Fibroblast of the aortic adventitia (primary cell): ENCODE results near the gene OR2T10. TPM values are rescaled to one million over a fixed set of nuclear protein-coding genes. Genes with fewer than 3 reads are reported as not detected.
"Not testable (repeated sequence)": the region's sequence is repeated elsewhere in the genome, so short reads cannot be mapped to it uniquely, and the experiment has no call there.

Source experiments
- DNase-seq: peaks from one replicate; pipeline ENCODE4 v3.0.0-alpha.2; 2010; ENCODE audit warnings: low read depth
- H3K4me3 ChIP-seq: 2 replicates; pipeline ENCODE4 v1.5.1; 2011; ENCODE audit warnings: low read depth, mild to moderate bottlenecking, control low read depth, low read length, moderate library complexity
- total RNA-seq: library from RNA; depleted of rRNA; stranded (reverse); fragments of >200 nt; gene quantifications from 2 replicates; pipeline ENCODE4 v1.2.3, GENCODE V29; 2012; ENCODE audit warnings: low replicate concordance
- TF ChIP-seq, protein P1 (sequence below): IDR thresholded peaks from 2 replicates; pipeline ENCODE4 v1.5.1; 2011; ENCODE audit warnings: mild to moderate bottlenecking, low read length, control low read depth, inconsistent platforms; ENCODE audit not compliant: insufficient read depth

OR2T10 gene
- total RNA-seq, 1 donor, result not detected

DNA sequence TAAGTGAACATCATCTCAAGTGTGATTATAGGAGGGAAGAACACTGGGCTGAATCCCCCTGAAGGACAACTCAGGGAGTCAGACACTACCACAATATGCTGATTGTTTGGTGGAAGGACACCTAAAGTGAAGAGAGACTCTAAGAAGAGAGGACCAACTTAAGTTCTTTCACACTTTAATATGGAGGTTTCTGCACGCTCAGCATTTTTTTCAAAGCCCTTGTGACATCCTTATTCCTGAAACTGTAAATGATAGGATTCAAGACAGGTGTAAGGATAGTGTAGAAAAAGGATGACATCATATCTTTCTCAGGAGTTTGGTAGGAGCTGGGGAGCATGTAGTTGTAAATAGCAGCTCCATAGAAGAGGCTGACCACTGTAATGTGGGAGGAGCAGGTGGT is 4.8 kb downstream of the OR2T10 start:
- TF ChIP-seq, protein P1, sequence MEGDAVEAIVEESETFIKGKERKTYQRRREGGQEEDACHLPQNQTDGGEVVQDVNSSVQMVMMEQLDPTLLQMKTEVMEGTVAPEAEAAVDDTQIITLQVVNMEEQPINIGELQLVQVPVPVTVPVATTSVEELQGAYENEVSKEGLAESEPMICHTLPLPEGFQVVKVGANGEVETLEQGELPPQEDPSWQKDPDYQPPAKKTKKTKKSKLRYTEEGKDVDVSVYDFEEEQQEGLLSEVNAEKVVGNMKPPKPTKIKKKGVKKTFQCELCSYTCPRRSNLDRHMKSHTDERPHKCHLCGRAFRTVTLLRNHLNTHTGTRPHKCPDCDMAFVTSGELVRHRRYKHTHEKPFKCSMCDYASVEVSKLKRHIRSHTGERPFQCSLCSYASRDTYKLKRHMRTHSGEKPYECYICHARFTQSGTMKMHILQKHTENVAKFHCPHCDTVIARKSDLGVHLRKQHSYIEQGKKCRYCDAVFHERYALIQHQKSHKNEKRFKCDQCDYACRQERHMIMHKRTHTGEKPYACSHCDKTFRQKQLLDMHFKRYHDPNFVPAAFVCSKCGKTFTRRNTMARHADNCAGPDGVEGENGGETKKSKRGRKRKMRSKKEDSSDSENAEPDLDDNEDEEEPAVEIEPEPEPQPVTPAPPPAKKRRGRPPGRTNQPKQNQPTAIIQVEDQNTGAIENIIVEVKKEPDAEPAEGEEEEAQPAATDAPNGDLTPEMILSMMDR, result no peak
- DNase-seq, result no peak

GRCh38 chr1:248590055-248590454 is 7.4 kb downstream of the OR2T10 start:
- TF ChIP-seq, protein P1, result no peak
- H3K4me3 ChIP-seq, result no peak overlapping the region
- no peak for DNase-seq

More for the DNA sequence above, 4.8 kb downstream of the OR2T10 start:
- H3K4me3 ChIP-seq, result no peak overlapping the region

DNA sequence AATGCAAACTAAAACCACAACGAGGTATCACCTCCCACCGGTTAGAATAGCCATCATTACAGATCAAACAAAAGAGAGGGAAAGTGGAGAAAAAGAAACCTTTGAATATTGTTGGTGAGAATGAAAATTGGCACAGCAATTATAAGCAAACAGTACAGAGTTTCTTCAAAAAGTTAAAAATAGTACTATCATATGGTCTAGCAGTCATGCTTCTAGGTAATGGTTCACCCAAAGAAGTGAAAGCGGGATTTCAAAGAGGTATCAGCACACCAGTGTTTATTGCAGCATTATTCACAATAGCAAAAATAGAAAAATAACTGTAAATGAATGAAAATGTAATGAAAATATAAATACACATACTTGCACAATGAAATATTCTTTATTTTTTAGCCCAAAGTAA is 8.2 kb downstream of the OR2T10 start:
- DNase-seq, result no peak
- no peak overlapping the region for H3K4me3 ChIP-seq
- TF ChIP-seq, protein P1, result no peak

GRCh38 chr1:248585266-248585665 is 12.2 kb downstream of the OR2T10 start:
- no peak overlapping the region for H3K4me3 ChIP-seq
- DNase-seq, result no peak
- TF ChIP-seq, protein P1, result no peak

DNA sequence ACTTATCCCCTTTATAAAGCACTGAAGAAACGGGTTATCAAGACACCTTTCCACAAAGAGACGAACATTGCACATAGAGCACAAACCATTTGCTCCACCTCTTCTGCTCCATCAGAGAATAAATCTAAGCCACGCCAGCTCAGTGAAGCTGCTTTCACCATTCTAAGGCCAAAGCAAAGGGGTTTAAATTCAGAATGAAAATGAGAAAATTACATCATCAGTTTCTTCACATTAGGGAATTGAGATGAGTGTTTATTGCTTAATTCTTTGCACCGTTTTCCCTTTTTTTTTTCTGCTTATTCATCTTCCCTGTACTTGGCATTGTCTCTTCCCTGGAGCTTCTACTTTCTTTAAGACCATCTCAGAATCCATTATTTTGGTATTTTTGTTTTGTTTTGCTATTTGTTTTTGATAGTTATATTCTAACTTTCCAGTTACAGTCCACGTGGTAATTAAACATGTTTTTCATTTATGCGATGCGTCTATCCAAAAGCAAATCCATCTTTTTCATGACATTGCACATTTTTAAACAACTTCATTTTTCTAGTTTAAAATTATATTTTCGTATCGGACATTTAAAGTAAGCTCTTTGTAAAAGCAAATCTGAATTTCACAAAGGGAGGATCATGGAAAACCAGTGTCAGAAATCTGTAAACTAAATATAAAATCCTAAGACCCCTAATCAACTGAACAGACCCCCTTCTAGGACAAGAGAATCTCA is 21.1 kb downstream of the OR2T10 start:
- TF ChIP-seq, protein P1, result no peak
- no peak overlapping the region for H3K4me3 ChIP-seq
- DNase-seq, result no peak

DNA sequence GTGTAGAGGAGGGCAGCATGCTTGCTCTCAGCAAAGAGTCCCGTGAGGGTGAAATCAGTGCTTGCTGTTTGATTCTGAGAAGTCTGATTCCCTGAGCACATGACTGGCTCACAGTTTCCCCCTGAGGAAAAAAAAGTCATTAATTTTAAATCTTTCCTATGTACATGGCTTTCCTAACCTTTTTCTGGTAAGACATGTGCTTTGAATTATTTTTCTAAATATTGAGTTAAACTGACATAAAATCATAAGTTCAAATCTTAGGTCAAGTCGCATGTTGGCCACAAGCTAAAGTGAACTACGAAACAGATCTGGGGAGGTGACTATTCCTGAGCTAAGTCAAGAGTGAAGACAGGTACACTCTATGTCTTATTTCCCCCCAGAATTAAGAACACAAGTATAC is 22.8 kb downstream of the OR2T10 start, which contains the start of gene OR2T34:
Gene OR2T34, minus strand, starts transcription at position 101 of the 400 bp plus-strand sequence. Its CDS starts 0 bp downstream, at position 101.
- H3K4me3 ChIP-seq, DNase-seq: not testable (repeated sequence)

DNA sequence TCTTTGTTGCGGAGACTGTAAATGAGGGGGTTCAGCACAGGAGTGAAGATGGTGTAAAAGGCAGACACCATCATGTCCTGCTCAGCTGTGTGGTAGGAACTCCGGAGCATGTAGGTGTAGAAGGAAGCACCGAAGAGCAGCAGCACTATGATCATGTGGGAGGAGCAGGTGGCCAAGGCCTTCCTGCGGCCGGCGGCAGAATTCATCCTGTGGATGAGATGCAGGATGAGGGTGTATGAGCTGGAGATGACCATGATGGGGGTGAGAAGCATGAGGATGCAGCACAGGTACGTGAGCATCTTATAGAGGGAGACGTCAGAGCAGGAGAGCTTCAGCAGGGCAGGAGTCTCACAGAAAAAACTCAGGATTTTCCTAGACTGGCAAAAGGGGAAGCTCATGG is 23.6 kb downstream of the OR2T10 start:
- DNase-seq, H3K4me3 ChIP-seq: not testable (repeated sequence)

GRCh38 chr1:248572049-248572448 is 25.5 kb downstream of the OR2T10 start:
- not testable (repeated sequence) for H3K4me3 ChIP-seq, DNase-seq

GRCh38 chr1:248570811-248571210 is 26.7 kb downstream of the OR2T10 start:
- DNase-seq, H3K4me3 ChIP-seq: not testable (repeated sequence)

GRCh38 chr1:248569049-248569448 is 28.5 kb downstream of the OR2T10 start:
- not testable (repeated sequence) for H3K4me3 ChIP-seq, DNase-seq

DNA sequence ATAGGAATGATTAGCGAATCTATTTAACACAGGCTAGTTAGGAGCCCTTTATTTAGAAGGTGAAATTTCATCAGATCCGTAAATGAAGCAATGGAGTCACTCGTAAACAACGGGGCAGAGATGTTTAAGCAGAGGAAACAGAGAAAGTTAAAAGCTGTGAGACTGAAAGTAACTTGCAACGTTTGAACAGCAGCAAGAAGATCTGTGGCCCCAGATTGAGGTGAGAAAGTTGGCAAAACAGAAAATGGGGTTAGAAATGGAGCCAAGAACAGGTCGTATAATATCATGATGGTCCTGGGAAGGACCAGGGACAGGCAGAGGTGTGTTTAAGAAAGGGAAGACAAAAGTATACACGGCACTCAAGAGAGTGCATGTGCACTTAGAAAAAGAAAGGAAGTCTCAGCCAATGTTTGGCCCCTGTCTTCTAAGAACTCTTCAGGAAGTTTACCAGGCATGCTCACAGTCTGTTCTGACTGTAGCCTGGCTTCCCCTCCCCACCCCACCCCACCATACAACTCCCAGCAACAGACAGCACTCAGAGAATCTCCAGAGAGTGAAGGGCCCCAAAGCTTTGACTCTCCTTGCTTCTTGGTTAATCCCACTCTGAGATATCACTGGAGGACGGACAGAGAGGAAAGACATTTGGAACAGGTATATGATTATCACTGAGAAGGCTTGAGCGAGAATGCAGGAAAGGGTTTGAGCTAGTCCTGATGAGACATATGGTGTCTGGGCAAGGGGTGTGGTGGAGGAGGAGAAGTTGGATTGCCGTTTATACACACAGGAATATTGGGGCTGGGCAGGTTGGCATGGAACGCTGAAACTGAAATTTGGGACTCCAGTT is 31.7 kb downstream of the OR2T10 start:
- H3K4me3 ChIP-seq, DNase-seq: not testable (repeated sequence)

- not testable (repeated sequence) for DNase-seq, H3K4me3 ChIP-seq
Observed at GRCh38 chr1:248562672-248563071, 34.8 kb downstream of the OR2T10 start, which contains the start of gene OR2T29. Gene OR2T29, minus strand, starts transcription at chr1:248562772. Its CDS starts 3,281 bp downstream, at chr1:248559491.
